Prostate gland (tissue), 2 donors: Measurements from ENCODE around the gene PSMD14.

Source experiments
- CTCF ChIP-seq, 4 experiments: fragments of 200-600 bp in 2 of 4; fragments of 450-650 bp in 2 of 4; sonication (generic) in 2 of 4; IDR thresholded peaks; 1 replicate in 3 of 4; 2 replicates in 1 of 4; pipeline ENCODE4 v1.5.1; 2016 to 2019; ENCODE audit warnings: antibody characterized with exemption in 4 of 4, mild to moderate bottlenecking in 2 of 4, moderate library complexity in 2 of 4
- POLR2AphosphoS5 ChIP-seq: sonication (generic); formaldehyde crosslinking; IDR thresholded peaks from one replicate; pipeline ENCODE4 v1.6.1; 2017; ENCODE audit warnings: antibody characterized with exemption

DNA sequence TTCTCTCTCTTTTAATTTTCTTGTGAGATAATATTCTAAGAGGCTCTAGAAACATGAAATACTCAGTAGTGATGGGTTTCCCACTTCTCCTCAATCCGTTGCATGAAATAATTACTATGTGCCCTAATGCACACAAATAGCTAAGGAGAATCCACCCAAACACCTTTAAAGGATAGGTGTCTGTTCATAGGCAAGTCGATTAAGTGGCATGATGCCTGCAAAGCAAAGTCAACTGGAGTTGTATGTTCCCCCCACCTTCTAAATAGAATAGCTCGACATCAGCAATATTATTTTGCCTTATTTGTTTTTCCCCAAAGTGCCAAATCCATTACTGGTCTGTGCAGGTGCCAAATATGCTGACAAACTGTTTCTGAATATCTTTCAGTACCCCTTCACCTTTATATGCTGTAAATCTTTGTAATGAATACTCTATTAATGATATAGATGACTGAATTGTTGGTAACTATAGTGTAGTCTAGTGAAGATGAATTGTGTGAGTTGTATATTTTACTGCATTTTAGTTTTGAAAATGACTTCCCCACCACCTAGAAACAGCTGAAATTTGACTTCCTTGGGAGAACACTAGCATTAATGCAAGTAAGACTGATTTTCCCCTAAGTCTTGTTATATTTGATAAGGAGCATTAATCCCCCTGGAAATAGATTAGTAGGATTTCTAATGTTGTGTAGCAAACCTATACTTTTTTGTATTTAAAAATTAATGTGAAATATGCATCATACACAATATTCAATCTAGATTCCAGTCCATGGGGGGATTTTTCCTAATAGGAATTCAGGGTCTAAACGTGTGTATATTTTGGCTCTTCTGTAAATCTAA, 116.9 kb downstream of the PSMD14 start:
- TF ChIP-seq CTCF (IDR thresholded peaks at IDR 0.05) (no peak), POLR2AphosphoS5 (no peak)
